SK-N-DZ (cell line): ENCODE data around the gene IRF4.

ENCODE experiments used
- DNase-seq: peaks from one replicate; pipeline ENCODE4 v3.0.0-alpha.2; 2015; ENCODE audit warnings: low spot score

The IRF4 gene

DNA sequence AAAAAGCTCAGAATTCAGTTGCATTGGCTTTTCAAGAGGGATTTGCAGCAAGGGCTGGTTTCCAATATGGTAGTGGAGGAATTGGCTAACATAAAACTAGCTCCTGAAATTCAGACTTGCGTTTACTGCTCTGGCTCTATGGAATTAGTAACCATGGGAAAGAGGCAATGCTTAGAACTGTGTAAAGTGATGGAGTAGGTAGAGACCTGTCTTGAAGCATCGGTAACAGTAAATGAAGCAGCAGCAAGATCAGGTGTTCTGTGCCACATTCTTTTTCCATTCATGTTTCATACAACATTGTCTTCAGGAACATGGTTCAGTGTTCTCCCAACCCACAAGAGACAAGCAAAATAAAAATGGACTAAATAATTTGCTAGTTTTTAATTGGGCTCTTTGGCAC lies 6.5 kb downstream of the IRF4 start:
- no peak for DNase-seq

- no peak for DNase-seq
Observed at GRCh38 chr6:398558-399078, 7.1 kb downstream of the IRF4 start.

DNA sequence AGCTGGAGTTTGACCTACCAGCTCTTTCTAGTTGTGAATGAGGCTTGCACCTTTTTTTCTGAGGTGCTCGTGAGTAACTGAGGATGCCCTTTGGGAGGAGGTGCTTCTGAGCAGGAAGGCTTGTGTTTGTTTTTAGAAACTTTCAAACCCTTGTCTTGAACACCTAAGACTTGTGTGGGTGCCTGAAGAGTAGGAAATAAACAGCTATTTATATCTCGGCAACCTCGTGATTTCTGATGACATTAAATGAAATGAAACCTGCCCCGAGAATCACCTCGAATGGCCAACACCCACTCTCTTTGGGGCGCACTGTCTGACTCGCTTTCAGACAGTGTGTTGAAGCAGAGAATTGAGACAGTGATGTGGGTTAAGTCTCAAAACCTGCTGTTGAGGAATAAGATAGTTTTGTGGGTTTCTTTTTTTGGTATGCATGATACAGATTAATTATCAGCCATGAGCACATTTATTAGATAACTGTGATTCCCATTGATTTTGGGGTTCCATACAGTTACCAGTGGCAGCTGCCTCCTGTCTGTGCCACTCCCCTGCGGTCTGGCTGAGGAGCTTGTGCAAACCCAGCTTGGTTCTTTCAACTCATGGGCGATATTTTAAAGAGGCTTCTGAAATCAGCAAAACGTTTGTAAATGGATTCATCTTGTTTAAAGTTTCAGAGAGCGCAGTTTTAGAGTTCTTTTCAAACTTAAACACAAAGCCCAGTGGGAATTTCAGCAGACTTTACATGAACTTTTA lies 8.4 kb downstream of the IRF4 start:
- DNase-seq: no peak

- no peak for DNase-seq
Observed at GRCh38 chr6:400815-401214, 9.3 kb downstream of the IRF4 start.

- DNase-seq: no peak
Observed at GRCh38 chr6:401239-401993, 9.9 kb downstream of the IRF4 start.

- DNase-seq: no peak
Observed at GRCh38 chr6:401994-402640, 10.6 kb downstream of the IRF4 start.

- no peak for DNase-seq
Observed at GRCh38 chr6:402901-403658, 11.5 kb downstream of the IRF4 start.

DNA sequence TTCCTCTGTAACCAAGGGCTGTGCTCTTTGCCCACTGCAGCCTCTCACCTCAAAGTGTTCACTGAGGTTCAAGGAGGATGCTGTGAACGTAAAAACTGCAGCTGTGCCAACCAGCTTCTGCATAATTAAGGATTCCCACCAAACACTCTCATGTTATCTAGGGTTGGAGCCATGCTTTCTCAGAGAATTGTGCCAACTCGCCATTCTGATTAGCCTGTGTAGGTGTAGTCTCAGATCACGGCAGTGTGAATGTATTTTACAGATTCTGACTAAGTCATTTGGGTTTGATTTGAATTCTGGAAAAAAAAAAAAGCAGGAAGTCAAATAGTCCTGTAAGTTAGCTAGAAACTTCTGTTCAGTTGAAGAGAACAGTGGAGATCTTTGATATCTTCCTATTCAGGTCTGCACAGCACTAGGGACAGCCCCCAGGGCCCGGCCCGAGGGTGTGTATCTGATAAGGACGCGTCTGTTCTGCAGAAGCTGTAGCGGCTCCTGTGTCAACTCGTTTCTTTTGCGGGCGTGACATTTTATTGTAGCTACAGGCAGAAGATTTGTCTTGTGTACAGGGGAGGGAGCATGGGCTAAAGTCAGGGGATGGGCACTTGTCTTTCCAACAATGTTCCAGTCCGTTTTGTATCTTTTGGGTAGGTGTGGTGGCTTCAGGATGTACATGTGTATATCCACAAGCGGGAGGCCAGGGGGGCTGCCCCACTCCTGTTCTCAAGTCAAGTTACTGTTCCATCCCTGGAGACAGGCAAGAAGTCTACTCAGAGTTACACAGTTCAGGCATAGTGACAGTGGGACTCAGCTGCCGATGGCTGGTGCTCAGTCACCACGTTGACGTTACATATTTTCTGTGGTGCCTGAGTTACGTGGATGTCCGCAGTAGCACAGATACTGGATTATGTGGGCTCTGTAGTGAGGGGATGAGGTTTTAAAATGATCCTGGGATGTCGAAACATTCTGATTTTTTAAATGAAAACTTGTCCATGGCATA lies 12.4 kb downstream of the IRF4 start:
- DNase-seq: no peak

DNA sequence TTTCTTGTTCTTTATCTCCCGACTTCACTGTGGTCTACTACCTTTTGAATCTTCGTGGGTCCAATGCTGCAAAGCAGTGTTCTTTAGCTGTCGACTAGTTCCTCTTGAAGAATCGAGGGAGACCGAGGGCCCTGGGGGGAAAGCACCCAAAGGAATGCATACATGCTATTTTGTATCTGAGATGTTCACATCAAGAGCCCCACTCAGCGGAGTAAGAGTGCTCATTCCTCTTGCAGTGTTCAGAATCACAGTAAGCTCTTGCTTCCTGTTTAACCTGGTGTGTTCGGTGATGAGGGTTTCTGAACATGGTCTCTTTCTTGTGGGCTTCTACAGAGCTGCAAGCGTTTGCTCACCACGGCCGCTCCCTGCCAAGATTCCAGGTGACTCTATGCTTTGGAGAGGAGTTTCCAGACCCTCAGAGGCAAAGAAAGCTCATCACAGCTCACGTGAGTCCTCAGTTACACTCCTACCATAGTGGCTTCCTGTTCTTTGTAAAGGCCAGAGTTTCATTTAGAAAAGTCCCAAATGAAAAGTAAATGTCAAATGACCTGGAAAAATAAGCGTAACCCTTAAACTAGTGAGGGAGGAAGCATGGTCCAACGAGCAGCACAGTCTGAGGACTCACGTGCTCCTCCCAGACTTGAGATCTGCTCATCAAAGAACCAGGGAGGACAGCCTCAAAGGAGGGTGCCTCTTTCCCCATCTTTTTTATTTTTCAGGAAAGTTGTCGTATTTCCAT lies 13.3 kb downstream of the IRF4 start:
- no peak for DNase-seq

DNA sequence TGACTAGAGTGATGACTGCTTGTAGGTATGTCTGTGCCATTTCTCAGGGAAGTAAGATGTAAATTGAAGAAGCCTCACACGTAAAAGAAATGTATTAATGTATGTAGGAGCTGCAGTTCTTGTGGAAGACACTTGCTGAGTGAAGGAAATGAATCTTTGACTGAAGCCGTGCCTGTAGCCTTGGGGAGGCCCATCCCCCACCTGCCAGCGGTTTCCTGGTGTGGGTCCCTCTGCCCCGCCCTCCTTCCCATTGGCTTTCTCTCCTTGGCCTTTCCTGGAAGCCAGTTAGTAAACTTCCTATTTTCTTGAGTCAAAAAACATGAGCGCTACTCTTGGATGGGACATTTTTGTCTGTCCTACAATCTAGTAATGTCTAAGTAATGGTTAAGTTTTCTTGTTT lies 16.6 kb downstream of the IRF4 start:
- DNase-seq: no peak

DNA sequence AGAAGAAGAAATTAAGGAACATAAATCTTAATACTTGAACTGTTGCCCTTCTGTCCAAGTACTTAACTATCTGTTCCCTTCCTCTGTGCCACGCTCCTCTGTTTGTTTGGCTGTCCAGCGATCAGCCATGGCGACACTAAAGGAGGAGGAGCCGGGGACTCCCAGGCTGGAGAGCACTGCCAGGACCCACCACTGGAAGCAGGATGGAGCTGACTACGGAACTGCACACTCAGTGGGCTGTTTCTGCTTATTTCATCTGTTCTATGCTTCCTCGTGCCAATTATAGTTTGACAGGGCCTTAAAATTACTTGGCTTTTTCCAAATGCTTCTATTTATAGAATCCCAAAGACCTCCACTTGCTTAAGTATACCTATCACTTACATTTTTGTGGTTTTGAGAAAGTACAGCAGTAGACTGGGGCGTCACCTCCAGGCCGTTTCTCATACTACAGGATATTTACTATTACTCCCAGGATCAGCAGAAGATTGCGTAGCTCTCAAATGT lies 17.1 kb downstream of the IRF4 start:
- DNase-seq: no peak

GRCh38 chr6:409370-409972 lies 17.9 kb downstream of the IRF4 start:
- DNase-seq: no peak

GRCh38 chr6:410555-411395 lies 19.2 kb downstream of the IRF4 start:
- no peak for DNase-seq

DNA sequence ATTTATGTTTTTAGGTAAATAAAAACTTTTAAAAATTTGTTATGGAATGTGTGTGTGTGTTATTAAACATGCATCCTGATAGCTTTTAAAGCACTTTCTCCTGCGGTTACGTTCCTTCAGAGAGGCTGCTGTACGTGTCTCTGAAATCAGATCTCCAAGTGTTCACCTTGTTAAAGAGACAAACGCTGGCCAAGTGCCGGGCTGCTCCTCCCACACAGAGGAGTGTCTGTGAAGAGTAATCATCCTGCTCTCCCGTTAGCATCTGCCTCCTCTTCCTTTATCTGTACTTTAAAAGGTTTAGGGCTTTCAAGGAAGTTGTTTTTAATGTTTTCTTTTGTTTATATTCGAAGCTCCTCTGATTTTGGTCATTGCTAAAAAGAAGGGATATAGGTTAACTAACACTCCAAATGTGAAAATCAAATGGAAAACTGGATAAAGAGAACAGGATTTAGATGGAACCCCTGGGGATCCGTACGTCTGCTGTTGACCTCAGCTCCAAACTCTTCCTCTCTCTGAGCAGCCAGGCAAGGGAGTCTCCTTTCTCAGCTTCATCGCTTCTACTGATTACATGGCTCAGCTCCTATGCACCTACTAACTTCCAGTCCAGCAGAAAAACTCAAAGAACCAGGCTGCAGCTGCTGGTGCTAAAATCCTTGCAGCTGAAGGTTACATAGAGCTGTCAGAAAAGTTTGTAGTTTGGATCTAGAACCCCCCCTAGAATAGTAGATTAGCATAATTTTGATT lies 20.0 kb downstream of the IRF4 start:
- DNase-seq: no peak

DNA sequence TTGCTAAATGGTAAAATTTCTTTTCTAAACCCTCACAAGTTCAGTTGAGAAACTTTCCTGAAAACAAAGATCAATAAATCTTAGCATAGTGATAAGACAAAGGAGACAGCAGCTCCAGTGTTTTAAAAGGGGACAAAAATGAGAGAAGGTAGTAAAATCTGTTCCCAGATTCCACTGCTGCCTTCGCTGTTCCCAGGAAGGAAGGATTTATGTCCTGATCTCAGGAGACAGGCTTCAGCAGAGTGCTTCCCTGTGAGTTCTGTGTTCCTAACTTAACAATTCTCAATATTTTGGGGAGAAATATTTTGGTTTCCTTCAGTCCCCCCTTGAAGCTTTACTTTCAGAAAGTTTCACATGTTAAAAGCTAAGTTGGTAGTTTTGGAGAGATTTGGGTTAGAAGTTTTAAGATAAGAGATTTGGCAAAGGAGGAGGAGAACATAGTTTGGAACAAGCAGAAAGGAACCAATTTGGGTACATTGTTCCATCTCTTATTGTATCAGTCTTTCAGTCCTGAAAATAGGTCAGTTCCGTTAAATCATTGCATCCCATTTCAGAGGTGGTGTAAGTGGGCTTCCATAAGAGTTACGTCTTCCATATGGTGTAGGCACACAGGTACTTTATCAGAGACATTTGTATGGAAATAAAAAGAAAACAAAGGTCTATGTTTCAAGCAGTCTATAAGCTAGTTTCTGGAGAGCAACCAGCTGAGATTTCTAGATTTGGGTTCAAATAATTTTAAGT lies 20.8 kb downstream of the IRF4 start:
- no peak for DNase-seq

- no peak for DNase-seq
Observed at GRCh38 chr6:414447-414846, 22.9 kb downstream of the IRF4 start.

DNA sequence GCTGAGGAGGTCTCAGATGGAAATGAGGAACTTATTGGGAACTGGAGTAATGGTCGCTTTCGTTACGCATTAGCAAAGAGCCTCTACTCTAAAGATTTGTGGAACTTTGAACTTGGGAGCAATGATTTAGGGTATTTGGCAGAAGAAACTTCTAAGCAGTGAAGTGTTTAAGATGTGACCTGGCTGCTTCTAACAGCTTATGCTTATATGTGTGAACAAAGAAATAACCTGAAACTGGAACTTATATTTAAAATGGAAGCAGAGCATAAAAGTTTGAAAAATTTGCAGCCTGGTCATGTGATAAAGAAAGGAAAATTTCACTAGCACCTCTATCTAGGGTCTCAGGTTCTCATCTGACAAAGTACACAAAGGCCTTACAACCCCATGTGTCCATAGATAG lies 23.5 kb downstream of the IRF4 start:
- no peak for DNase-seq
